GM18526 (cell line): ENCODE measurements around the gene ATP6AP1.

Experiments used
- POLR2A ChIP-seq: IDR thresholded peaks from 3 replicates; pipeline ENCODE4 v1.6.1; 2011; ENCODE audit not compliant: insufficient read length; ENCODE audit errors: extremely low read depth

Gene ATP6AP1

GRCh38 chrX:154419688-154420401 lies 8.6 kb upstream of the ATP6AP1 start:
- no peak for TF ChIP-seq POLR2A

GRCh38 chrX:154420402-154420756 lies 8.1 kb upstream of the ATP6AP1 start:
- TF ChIP-seq POLR2A = no peak

- TF ChIP-seq POLR2A = no peak
These were observed 1.3 kb upstream of the ATP6AP1 start for GRCh38 chrX:154426916-154427770.

GRCh38 chrX:154429711-154430110 lies 1.2 kb downstream of the ATP6AP1 start:
- TF ChIP-seq POLR2A = no peak

- no peak for TF ChIP-seq POLR2A
These were observed 2.0 kb downstream of the ATP6AP1 start for GRCh38 chrX:154430479-154430878.

- no peak for TF ChIP-seq POLR2A
These were observed 2.4 kb downstream of the ATP6AP1 start for GRCh38 chrX:154430916-154431315.

GRCh38 chrX:154431341-154431740 lies 2.9 kb downstream of the ATP6AP1 start:
- no peak for TF ChIP-seq POLR2A

GRCh38 chrX:154432210-154432609 lies 3.7 kb downstream of the ATP6AP1 start:
- no peak for TF ChIP-seq POLR2A

- no peak for TF ChIP-seq POLR2A
These were observed 5.1 kb downstream of the ATP6AP1 start for GRCh38 chrX:154433605-154434004.

- TF ChIP-seq POLR2A = no peak
These were observed 6.1 kb downstream of the ATP6AP1 start for GRCh38 chrX:154434394-154435168.

GRCh38 chrX:154435171-154435733 lies 6.8 kb downstream of the ATP6AP1 start:
- no peak for TF ChIP-seq POLR2A

- TF ChIP-seq POLR2A = no peak
These were observed 8.0 kb downstream of the ATP6AP1 start for GRCh38 chrX:154436374-154436982.

- peak; percentile 27 for TF ChIP-seq POLR2A
These were observed 8.7 kb downstream of the ATP6AP1 start, which contains the start of gene GDI1 for GRCh38 chrX:154436983-154437752. Gene GDI1, plus strand, starts transcription at chrX:154437154. Its CDS starts 101 bp downstream, at chrX:154437255.
